Measurements from ENCODE around the gene STXBP1.
"Not testable (repeated sequence)": the region's sequence is repeated elsewhere in the genome, so short reads cannot be mapped to it uniquely, and the experiment has no call there.

The STXBP1 gene

GRCh38 chr9:127621339-127621970 lies 9.4 kb downstream of the STXBP1 start:
- DNase-seq: not testable (repeated sequence)

- DNase-seq: no peak
Measured at GRCh38 chr9:127626752-127627493, 14.8 kb downstream of the STXBP1 start.

- DNase-seq: no peak
Measured at GRCh38 chr9:127627494-127627855, 15.4 kb downstream of the STXBP1 start.

GRCh38 chr9:127628758-127629467 lies 16.8 kb downstream of the STXBP1 start:
- DNase-seq: no peak

- DNase-seq: no peak
Measured at GRCh38 chr9:127629468-127630081, 17.5 kb downstream of the STXBP1 start.

GRCh38 chr9:127633216-127633862 lies 21.3 kb downstream of the STXBP1 start:
- DNase-seq: no peak

GRCh38 chr9:127634021-127634420 lies 21.9 kb downstream of the STXBP1 start:
- no peak for DNase-seq

GRCh38 chr9:127634698-127635097 lies 22.6 kb downstream of the STXBP1 start:
- no peak for DNase-seq

GRCh38 chr9:127635201-127635735 lies 23.2 kb downstream of the STXBP1 start:
- DNase-seq: no peak

- peak; percentile 13 for DNase-seq
Measured at GRCh38 chr9:127637322-127637847, 25.3 kb downstream of the STXBP1 start.

GRCh38 chr9:127640908-127641545 lies 28.9 kb downstream of the STXBP1 start:
- DNase-seq: no peak

GRCh38 chr9:127642082-127642740 lies 30.1 kb downstream of the STXBP1 start:
- DNase-seq: no peak

- no peak for DNase-seq
Measured at GRCh38 chr9:127644146-127644827, 32.2 kb downstream of the STXBP1 start.

- DNase-seq: no peak
Measured at GRCh38 chr9:127644943-127645342, 32.9 kb downstream of the STXBP1 start.

GRCh38 chr9:127647451-127647850 lies 35.4 kb downstream of the STXBP1 start:
- no peak for DNase-seq

- no peak for DNase-seq
Measured at GRCh38 chr9:127650518-127650917, 38.4 kb downstream of the STXBP1 start.

- DNase-seq: no peak
Measured at GRCh38 chr9:127651697-127652610, 39.9 kb downstream of the STXBP1 start.

GRCh38 chr9:127652733-127653132 lies 40.7 kb downstream of the STXBP1 start:
- no peak for DNase-seq

- no peak for DNase-seq
Measured at GRCh38 chr9:127654619-127655018, 42.5 kb downstream of the STXBP1 start.

- no peak for DNase-seq
Measured at GRCh38 chr9:127658428-127658827, 46.4 kb downstream of the STXBP1 start.

Data from inflammatory macrophage treated with lipopolysaccharide for 4 hours (primary cell).